Measurements from ENCODE around the gene SNX30.

GRCh38 chr9:112853882-112854585 is 103.5 kb downstream of the SNX30 start:
- no peak for TF ChIP-seq CTCF (IDR thresholded peaks at IDR 0.05; ENCODE audit: poor library complexity)
- no peak for TF ChIP-seq EZH2phosphoT487 (IDR thresholded peaks at IDR 0.05; ENCODE audit: low read depth, severe bottlenecking, unreplicated experiment)

All from hepatocyte (in vitro differentiated cells).